Thoracic aorta (tissue), 2 donors: ENCODE data around the gene CYSRT1. TPM values are rescaled to one million over a fixed set of nuclear protein-coding genes. Genes with fewer than 3 reads are reported as not detected.

ENCODE experiments used
- ATAC-seq: fragments of 150-250 bp; one replicate; pipeline ENCODE4 v1.8.0; 2017; ENCODE audit warnings: low read depth; ENCODE audit not compliant: insufficient number of reproducible peaks, low FRiP score
- DNase-seq: peaks from one replicate; pipeline ENCODE4 v3.0.0-alpha.2; 2020; ENCODE audit warnings: low spot score
- H3K27ac ChIP-seq, 2 donors: fragments of 200-600 bp; sonication (generic); 1 replicate in 1 of 2; 2 replicates in 1 of 2; pipeline ENCODE4 v1.5.1; 2016; ENCODE audit warnings: mild to moderate bottlenecking in 2 of 2, moderate library complexity in 2 of 2
- H3K27me3 ChIP-seq: fragments of 200-600 bp; sonication (generic); replicated peaks from 2 replicates; pipeline ENCODE4 v1.6.0; 2016; ENCODE audit warnings: mild to moderate bottlenecking; ENCODE audit not compliant: insufficient read depth
- H3K36me3 ChIP-seq: fragments of 200-600 bp; sonication (generic); one replicate; pipeline ENCODE4 v1.5.1; 2016
- H3K4me1 ChIP-seq, 2 donors: fragments of 200-600 bp; sonication (generic); 1 replicate in 1 of 2; 2 replicates in 1 of 2; pipeline versions ENCODE4 v1.5.1 to v1.6.0; 2016; ENCODE audit warnings: low read depth in 2 of 2, mild to moderate bottlenecking in 1 of 2; ENCODE audit not compliant: control insufficient read depth in 1 of 2
- H3K4me3 ChIP-seq: fragments of 200-600 bp; sonication (generic); 2 replicates; pipeline ENCODE4 v1.5.1; 2016; ENCODE audit warnings: mild to moderate bottlenecking
- H3K9me3 ChIP-seq: fragments of 200-600 bp; sonication (generic); 2 replicates; pipeline ENCODE4 v1.5.1; 2016
- total RNA-seq, 2 donors: library from RNA; depleted of rRNA; stranded (reverse); fragments of >200 nt; gene quantifications; one replicate each; pipeline versions ENCODE4 v1.1.0 to v1.2.3, GENCODE V29; 2016
- TF ChIP-seq, protein P1 (sequence below): fragments of 200-600 bp; sonication (generic); IDR thresholded peaks from one replicate; pipeline ENCODE4 v1.5.1; 2019; ENCODE audit warnings: antibody characterized with exemption

The CYSRT1 gene
- total RNA-seq, 2 donors from 2014 or later: not detected

DNA sequence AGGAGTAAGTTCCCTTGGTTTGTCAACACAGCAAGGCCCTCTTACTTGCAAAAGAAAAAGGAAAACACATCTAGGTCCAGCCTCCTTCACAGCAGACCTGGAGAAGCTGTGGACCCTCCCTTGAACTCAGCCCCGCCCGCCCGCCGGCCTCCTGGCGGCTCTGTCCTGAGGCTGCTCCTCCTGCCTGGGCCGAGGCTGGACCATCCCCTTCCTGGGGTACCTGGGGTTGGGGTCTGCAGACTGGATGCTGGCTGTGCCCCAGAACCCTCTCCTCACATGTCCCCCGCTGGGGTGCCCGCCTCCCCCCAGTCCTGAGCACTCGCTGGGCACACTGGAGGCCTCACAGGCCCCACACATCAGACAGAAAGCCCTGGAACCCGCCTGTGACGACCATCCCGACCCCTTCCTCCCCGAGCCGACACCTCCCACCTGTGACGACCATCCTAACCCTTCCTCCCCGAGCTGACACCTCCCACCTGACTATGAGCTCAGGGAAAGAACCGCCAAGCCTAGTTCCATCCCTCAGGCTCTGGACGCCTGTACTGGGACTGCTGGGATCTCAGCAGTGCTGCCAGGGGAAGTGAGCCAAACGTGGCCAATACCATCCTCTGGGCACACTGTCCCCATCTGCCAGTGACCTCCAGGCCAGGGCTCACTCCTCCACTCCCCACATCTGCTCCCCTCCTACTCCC, 45.9 kb upstream of the CYSRT1 start:
- TF ChIP-seq, protein P1, sequence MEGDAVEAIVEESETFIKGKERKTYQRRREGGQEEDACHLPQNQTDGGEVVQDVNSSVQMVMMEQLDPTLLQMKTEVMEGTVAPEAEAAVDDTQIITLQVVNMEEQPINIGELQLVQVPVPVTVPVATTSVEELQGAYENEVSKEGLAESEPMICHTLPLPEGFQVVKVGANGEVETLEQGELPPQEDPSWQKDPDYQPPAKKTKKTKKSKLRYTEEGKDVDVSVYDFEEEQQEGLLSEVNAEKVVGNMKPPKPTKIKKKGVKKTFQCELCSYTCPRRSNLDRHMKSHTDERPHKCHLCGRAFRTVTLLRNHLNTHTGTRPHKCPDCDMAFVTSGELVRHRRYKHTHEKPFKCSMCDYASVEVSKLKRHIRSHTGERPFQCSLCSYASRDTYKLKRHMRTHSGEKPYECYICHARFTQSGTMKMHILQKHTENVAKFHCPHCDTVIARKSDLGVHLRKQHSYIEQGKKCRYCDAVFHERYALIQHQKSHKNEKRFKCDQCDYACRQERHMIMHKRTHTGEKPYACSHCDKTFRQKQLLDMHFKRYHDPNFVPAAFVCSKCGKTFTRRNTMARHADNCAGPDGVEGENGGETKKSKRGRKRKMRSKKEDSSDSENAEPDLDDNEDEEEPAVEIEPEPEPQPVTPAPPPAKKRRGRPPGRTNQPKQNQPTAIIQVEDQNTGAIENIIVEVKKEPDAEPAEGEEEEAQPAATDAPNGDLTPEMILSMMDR: no peak
- ATAC-seq (no peak), DNase-seq (no peak)
- H3K9me3 ChIP-seq: no peaks in the 10 kb centered on the region
- H3K27ac ChIP-seq: no peak overlapping the region
- H3K4me1 ChIP-seq: no peaks in the 10 kb centered on the region
- no peaks in the 10 kb centered on the region for H3K27me3 ChIP-seq
- H3K4me3 ChIP-seq: no peak overlapping the region
- peaks cover 48% of the 10 kb centered on the region for H3K36me3 ChIP-seq

DNA sequence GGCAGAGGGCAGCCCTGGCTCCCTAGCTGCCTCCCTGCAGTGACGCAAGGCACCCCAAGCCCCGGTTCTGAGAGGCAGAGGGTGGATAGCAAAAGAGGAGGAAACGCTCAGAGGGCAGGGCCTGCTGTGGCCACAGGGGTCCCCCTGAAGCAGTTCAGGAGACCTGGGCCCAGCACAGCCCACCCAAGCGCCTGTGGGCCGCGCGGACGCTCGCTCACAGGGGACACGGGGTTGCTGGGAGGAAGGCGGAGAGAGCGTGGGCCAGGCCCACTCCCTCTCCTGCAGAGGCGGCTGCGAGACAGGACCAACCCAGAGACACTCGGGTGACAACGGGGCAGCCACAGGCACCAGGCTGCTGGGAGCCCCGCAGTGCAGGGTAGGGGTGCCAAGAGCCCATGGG, 45.2 kb upstream of the CYSRT1 start:
- TF ChIP-seq, protein P1: no peak
- no peak for ATAC-seq
- Histone ChIP-seq H3K27ac (no peak overlapping the region), H3K36me3 (peaks cover 55% of the 10 kb centered on the region), H3K4me3 (no peak overlapping the region), H3K4me1 (no peaks in the 10 kb centered on the region), H3K9me3 (no peaks in the 10 kb centered on the region), H3K27me3 (no peaks in the 10 kb centered on the region)
- DNase-seq: no peak

DNA sequence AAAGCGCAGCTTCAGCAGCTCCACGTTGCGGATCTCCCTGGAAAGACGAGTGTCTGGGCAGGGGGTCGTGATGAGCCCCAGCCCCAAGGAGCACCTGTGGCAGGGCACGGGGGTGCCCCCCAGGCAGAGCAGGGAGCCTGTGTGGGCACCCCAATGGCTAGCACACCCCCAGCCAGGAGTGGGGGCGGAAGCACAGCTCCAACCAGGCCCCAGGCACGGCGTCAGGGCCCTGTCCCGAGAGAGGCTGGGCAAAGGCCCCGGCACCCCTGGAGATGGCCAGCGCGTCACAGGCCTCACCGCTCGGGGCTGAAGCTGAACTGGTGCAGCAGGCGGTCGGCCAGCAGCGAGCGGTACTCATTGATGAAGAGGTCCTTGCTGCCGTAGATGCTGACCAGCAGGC, 44.5 kb upstream of the CYSRT1 start:
- Histone ChIP-seq H3K4me1 (no peaks in the 10 kb centered on the region), H3K27ac (no peak overlapping the region), H3K4me3 (no peak overlapping the region), H3K9me3 (no peaks in the 10 kb centered on the region), H3K27me3 (no peaks in the 10 kb centered on the region), H3K36me3 (peaks cover 55% of the 10 kb centered on the region)
- ATAC-seq: no peak
- TF ChIP-seq, protein P1: no peak
- DNase-seq: no peak

DNA sequence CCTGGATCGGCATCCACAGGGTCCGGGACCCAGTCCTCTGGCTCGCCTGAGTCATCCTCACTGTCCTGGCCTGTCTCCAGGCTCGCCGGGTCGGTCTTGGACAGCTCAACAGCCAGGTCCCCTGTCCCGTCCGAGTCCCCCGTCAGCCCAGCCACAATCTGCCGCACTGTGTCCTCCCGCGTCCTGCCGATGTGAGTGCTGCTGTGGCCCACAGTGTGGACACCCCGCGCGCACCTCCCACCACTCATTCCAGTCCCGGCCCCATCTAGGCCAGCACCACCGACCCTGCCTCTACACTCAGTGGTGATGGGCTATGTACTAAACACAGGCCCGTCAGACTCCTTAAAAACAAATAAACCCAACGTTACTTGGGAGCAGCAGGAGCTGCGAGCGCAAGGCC, 43.3 kb upstream of the CYSRT1 start:
- no peak overlapping the region for H3K4me3 ChIP-seq
- H3K27me3 ChIP-seq: no peaks in the 10 kb centered on the region
- peaks cover 7 to 9% of the 10 kb centered on the region in 2 donors for H3K4me1 ChIP-seq
- DNase-seq (no peak), ATAC-seq (no peak)
- H3K9me3 ChIP-seq: no peaks in the 10 kb centered on the region
- no peak overlapping the region for H3K27ac ChIP-seq
- TF ChIP-seq, protein P1: no peak
- H3K36me3 ChIP-seq: peaks cover 59% of the 10 kb centered on the region

DNA sequence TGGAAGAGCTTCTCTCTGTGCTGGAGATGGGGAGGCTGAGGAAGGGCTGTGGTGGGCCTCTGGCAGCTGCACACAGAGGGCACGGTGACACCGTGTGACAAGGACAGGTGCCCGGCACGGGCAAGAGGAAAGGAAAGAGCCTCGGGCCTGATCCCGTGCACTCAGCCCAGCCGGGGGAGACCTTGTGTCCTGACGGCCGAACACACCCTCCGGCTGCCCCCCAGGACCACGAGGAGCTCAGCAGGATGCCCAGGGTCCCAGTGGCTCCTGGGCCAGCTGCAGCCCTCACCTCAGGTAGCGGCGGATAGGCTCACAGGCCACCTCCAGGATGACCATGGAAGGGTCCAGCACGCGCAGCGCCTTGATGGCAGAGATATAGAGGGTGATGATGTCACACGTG, 42.1 kb upstream of the CYSRT1 start:
- Histone ChIP-seq H3K27ac (no peak overlapping the region), H3K9me3 (no peaks in the 10 kb centered on the region), H3K36me3 (peaks cover 59% of the 10 kb centered on the region), H3K4me1 (peaks cover 18 to 21% of the 10 kb centered on the region in 2 donors), H3K4me3 (no peak overlapping the region), H3K27me3 (no peaks in the 10 kb centered on the region)
- TF ChIP-seq, protein P1: no peak
- DNase-seq: no peak
- no peak for ATAC-seq
